Fibroblast of upper back skin (primary cell): Measurements from ENCODE around the gene TMEM161B.
"Not testable (repeated sequence)": the region's sequence is repeated elsewhere in the genome, so short reads cannot be mapped to it uniquely, and the experiment has no call there.

Source experiments
- DNase-seq: peaks from one replicate; pipeline ENCODE4 v3.0.0-alpha.2; 2013

TMEM161B gene

GRCh38 chr5:88177486-88177885 lies 91.2 kb downstream of the TMEM161B start:
- DNase-seq = not testable (repeated sequence)

GRCh38 chr5:88172847-88173758 lies 95.5 kb downstream of the TMEM161B start:
- no peak for DNase-seq

- DNase-seq = no peak
These were observed 109.1 kb downstream of the TMEM161B start for GRCh38 chr5:88159591-88159990.

- no peak for DNase-seq
These were observed 110.6 kb downstream of the TMEM161B start for GRCh38 chr5:88158056-88158455.

GRCh38 chr5:88154891-88155290 lies 113.8 kb downstream of the TMEM161B start:
- no peak for DNase-seq

- no peak for DNase-seq
These were observed 117.9 kb downstream of the TMEM161B start for GRCh38 chr5:88150747-88151146.

GRCh38 chr5:88145611-88146467 lies 122.8 kb downstream of the TMEM161B start:
- no peak for DNase-seq

- no peak for DNase-seq
These were observed 123.4 kb downstream of the TMEM161B start for GRCh38 chr5:88145221-88145610.
